Vagina (tissue), 2 donors: Measurements from ENCODE around the gene COMMD7.

ENCODE experiments used
- CTCF ChIP-seq, 3 experiments: fragments of 450-650 bp in 2 of 3; fragments of 200-600 bp in 1 of 3; sonication (generic) in 1 of 3; IDR thresholded peaks; one replicate each; pipeline ENCODE4 v1.5.1; 2017 to 2019; ENCODE audit warnings: antibody characterized with exemption in 3 of 3, mild to moderate bottlenecking in 2 of 3, moderate library complexity in 2 of 3
- POLR2A ChIP-seq, 2 donors: fragments of 450-650 bp; IDR thresholded peaks; one replicate each; pipeline ENCODE4 v1.6.1; 2017; ENCODE audit warnings: antibody characterized with exemption in 2 of 2, mild to moderate bottlenecking in 2 of 2, moderate library complexity in 2 of 2

- TF ChIP-seq CTCF (IDR thresholded peaks at IDR 0.05) (no peak), POLR2A (IDR thresholded peaks at IDR 0.05) (no peak)
These were observed 62.6 kb downstream of the COMMD7 start for GRCh38 chr20:32680544-32681174.
